Measurements from ENCODE around the gene LMBR1. TPM values are rescaled to one million over a fixed set of nuclear protein-coding genes. Genes with fewer than 3 reads are reported as not detected.
"Not testable (repeated sequence)": the region's sequence is repeated elsewhere in the genome, so short reads cannot be mapped to it uniquely, and the experiment has no call there.

The LMBR1 gene
- total RNA-seq, 1 donor: 39.4 TPM

DNA sequence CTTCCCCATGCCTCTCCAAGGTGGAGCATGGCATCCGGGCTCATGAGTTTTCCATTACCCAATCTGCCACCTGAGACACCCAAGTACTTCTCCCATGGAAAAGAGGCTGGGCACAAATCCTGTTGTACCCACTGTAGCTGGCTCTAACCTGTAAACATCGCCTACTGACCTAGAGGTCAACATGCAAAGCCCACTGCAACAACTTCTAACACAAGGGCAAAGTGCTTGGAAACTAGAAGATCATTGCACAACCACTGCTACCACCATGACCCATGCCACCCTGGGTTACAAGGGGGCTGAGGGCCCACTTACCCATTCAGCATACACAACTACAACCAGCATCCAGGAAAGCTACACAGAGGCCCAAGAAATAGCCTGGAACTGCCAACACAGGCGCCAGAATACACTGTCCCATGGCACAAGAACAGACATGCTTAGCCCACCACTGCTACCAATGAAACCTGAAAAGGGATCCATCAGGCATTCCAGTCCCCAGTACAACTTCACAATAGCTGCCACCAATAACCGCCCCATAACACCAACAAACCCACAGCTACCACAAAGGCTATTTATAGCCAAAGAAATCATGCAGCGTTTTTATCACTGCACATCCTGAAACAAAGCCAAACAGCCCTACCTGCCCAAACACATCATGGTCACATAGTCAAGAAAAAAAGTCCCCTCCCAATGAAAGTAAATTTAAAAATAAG is 189.1 kb downstream of the LMBR1 start:
- Histone ChIP-seq H3K36me3 (ENCODE audit: insufficient read depth, low read length) (no peaks in the 10 kb centered on the region), H3K9me3 (ENCODE audit: low read depth, low read length) (no peaks in the 10 kb centered on the region), H3K27me3 (ENCODE audit: insufficient read depth, low read length) (no peaks in the 10 kb centered on the region), H3K27ac (ENCODE audit: low read depth, low read length) (no peak overlapping the region), H3K4me2 (ENCODE audit: insufficient read depth, low read length) (no peak overlapping the region), H3K4me3 (ENCODE audit: insufficient read depth, low read length) (no peak overlapping the region), H2AFZ (ENCODE audit: low read length) (no peak overlapping the region), H3K4me1 (ENCODE audit: insufficient read depth, low read length) (no peaks in the 10 kb centered on the region), H3K79me2 (ENCODE audit: insufficient read depth, low read length) (no peaks in the 10 kb centered on the region), H4K20me1 (ENCODE audit: insufficient read depth, low read length) (no peaks in the 10 kb centered on the region)
- no peak for DNase-seq (ENCODE audit: insufficient read length, low spot score, missing footprints)
- TF ChIP-seq, protein P1, sequence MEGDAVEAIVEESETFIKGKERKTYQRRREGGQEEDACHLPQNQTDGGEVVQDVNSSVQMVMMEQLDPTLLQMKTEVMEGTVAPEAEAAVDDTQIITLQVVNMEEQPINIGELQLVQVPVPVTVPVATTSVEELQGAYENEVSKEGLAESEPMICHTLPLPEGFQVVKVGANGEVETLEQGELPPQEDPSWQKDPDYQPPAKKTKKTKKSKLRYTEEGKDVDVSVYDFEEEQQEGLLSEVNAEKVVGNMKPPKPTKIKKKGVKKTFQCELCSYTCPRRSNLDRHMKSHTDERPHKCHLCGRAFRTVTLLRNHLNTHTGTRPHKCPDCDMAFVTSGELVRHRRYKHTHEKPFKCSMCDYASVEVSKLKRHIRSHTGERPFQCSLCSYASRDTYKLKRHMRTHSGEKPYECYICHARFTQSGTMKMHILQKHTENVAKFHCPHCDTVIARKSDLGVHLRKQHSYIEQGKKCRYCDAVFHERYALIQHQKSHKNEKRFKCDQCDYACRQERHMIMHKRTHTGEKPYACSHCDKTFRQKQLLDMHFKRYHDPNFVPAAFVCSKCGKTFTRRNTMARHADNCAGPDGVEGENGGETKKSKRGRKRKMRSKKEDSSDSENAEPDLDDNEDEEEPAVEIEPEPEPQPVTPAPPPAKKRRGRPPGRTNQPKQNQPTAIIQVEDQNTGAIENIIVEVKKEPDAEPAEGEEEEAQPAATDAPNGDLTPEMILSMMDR (IDR thresholded peaks at IDR 0.05; ENCODE audit: extremely low read depth, low read depth, low read length): no peak

DNA sequence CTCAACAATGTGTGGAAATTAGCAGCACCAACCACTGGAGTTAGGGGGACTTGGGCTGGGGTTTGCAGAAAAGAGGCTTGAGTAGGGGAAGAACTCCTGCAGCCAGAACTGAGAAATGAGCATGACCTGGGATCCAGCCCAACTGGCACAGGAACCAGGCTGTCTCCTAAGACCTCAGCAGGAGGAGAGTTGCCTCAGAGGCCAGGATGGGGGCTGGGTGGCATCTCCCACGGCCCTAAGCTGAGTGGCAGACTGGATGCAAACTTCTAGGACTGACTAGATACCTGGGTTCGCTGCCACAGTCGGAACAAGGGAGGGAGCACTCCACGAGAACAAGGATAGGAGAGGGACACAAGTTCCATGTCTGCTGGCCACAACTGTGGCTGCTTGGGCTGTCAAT is 189.8 kb downstream of the LMBR1 start:
- Histone ChIP-seq H3K27me3 (ENCODE audit: insufficient read depth, low read length) (no peaks in the 10 kb centered on the region), H2AFZ (ENCODE audit: low read length) (no peak overlapping the region), H4K20me1 (ENCODE audit: insufficient read depth, low read length) (no peaks in the 10 kb centered on the region), H3K36me3 (ENCODE audit: insufficient read depth, low read length) (no peaks in the 10 kb centered on the region), H3K27ac (ENCODE audit: low read depth, low read length) (no peak overlapping the region), H3K4me1 (ENCODE audit: insufficient read depth, low read length) (no peaks in the 10 kb centered on the region), H3K9me3 (ENCODE audit: low read depth, low read length) (no peaks in the 10 kb centered on the region), H3K4me3 (ENCODE audit: insufficient read depth, low read length) (no peak overlapping the region), H3K4me2 (ENCODE audit: insufficient read depth, low read length) (no peak overlapping the region), H3K79me2 (ENCODE audit: insufficient read depth, low read length) (no peaks in the 10 kb centered on the region)
- DNase-seq (ENCODE audit: insufficient read length, low spot score, missing footprints): no peak
- TF ChIP-seq, protein P1 (IDR thresholded peaks at IDR 0.05; ENCODE audit: extremely low read depth, low read depth, low read length): no peak

DNA sequence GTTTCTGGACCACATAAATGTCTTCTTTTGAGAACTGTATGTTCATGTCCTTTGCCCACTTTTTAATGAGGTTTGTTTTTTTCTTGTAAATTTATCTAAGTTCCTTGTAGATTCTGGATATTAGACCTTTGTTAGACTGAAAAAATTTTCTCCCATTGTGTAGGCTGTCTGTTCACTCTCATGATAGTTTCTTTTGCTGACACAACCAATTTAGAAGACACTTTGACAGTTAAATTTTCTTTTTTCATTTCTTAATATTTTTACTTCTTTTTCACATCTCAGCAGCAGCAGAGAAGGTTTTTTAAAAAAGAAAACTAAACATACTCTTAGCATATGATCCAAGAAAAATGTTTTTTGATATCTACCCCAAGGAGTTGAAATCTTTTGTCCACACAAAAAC is 190.6 kb downstream of the LMBR1 start:
- no peak overlapping the region for H2AFZ ChIP-seq (ENCODE audit: low read length)
- no peak for DNase-seq (ENCODE audit: insufficient read length, low spot score, missing footprints)

DNA sequence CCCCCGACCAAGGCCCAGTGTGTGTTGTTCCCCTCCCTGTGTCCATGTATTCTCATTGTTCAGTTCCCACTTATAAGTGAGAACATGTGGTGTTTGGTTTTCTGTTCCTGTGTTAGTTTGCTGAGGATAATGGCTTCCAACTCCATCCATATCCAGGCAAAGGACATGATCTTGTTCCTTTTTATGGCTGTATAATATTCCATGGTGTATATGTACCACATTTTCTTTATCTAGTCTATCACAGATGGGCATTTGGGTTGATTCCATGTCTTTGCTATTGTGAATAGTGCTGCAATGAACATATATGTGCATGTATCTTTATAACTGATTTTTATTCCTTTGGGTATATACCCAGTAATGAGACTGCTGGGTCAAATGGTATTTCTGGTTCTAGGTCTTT is 191.2 kb downstream of the LMBR1 start:
- not testable (repeated sequence) for H3K27me3 ChIP-seq (ENCODE audit: insufficient read depth, low read length); H3K4me1 ChIP-seq (ENCODE audit: insufficient read depth, low read length); H3K4me2 ChIP-seq (ENCODE audit: insufficient read depth, low read length); H2AFZ ChIP-seq (ENCODE audit: low read length); DNase-seq (ENCODE audit: insufficient read length, low spot score, missing footprints); H3K9me3 ChIP-seq (ENCODE audit: low read depth, low read length); H3K36me3 ChIP-seq (ENCODE audit: insufficient read depth, low read length); H4K20me1 ChIP-seq (ENCODE audit: insufficient read depth, low read length); H3K79me2 ChIP-seq (ENCODE audit: insufficient read depth, low read length); H3K27ac ChIP-seq (ENCODE audit: low read depth, low read length); H3K4me3 ChIP-seq (ENCODE audit: insufficient read depth, low read length)

More for the DNA sequence above, 190.6 kb downstream of the LMBR1 start:
- Histone ChIP-seq H3K4me1 (ENCODE audit: insufficient read depth, low read length) (no peaks in the 10 kb centered on the region), H3K36me3 (ENCODE audit: insufficient read depth, low read length) (no peaks in the 10 kb centered on the region), H3K4me3 (ENCODE audit: insufficient read depth, low read length) (no peak overlapping the region), H3K27me3 (ENCODE audit: insufficient read depth, low read length) (no peaks in the 10 kb centered on the region), H3K27ac (ENCODE audit: low read depth, low read length) (no peak overlapping the region), H3K9me3 (ENCODE audit: low read depth, low read length) (no peaks in the 10 kb centered on the region), H3K4me2 (ENCODE audit: insufficient read depth, low read length) (no peak overlapping the region), H3K79me2 (ENCODE audit: insufficient read depth, low read length) (no peaks in the 10 kb centered on the region), H4K20me1 (ENCODE audit: insufficient read depth, low read length) (no peaks in the 10 kb centered on the region)
- TF ChIP-seq, protein P1 (IDR thresholded peaks at IDR 0.05; ENCODE audit: extremely low read depth, low read depth, low read length): no peak

DNA sequence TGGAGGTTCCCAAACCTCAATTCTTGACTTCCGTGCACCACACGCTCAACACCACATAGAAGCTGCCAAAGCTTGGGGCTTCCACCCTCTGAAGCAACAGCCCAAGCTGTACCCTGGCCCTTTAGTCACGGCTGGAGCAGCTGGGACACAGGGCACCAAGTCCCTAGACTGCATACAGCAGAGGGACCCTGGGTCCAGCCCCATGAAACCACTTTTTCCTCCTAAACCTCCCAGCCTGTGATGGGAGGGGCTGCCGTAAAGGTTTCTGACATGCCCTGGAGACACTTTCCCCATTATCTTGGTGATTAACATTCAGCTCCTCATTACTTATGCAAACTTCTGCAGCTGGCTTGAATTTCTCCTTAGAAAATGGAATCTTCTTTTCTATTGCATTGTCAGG is 194.5 kb downstream of the LMBR1 start:
- H3K4me3 ChIP-seq (ENCODE audit: insufficient read depth, low read length); H4K20me1 ChIP-seq (ENCODE audit: insufficient read depth, low read length); H3K79me2 ChIP-seq (ENCODE audit: insufficient read depth, low read length); H3K4me1 ChIP-seq (ENCODE audit: insufficient read depth, low read length); DNase-seq (ENCODE audit: insufficient read length, low spot score, missing footprints); H3K4me2 ChIP-seq (ENCODE audit: insufficient read depth, low read length); H2AFZ ChIP-seq (ENCODE audit: low read length); H3K27me3 ChIP-seq (ENCODE audit: insufficient read depth, low read length); H3K9me3 ChIP-seq (ENCODE audit: low read depth, low read length); H3K36me3 ChIP-seq (ENCODE audit: insufficient read depth, low read length); H3K27ac ChIP-seq (ENCODE audit: low read depth, low read length): not testable (repeated sequence)

DNA sequence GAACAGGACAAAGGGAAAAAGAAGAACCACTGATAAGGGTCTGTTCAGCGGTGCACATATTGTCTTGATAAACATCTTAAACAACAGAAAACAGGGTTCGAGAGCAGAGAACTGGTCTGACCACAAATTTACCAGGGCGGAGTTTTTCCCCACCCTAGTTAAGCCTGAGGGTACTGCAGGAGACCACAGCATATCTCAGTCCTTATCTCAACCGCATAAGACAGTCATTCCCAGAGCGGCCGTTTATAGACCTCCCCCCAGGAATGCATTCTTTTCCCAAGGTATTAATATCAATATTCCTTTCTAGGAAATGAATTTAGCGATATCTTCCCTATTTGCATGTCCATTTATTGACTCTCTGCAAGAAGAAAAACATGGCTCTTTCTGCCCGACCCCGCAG is 195.7 kb downstream of the LMBR1 start:
- not testable (repeated sequence) for H4K20me1 ChIP-seq (ENCODE audit: insufficient read depth, low read length); DNase-seq (ENCODE audit: insufficient read length, low spot score, missing footprints); H3K27me3 ChIP-seq (ENCODE audit: insufficient read depth, low read length); H3K4me2 ChIP-seq (ENCODE audit: insufficient read depth, low read length); H3K27ac ChIP-seq (ENCODE audit: low read depth, low read length); H2AFZ ChIP-seq (ENCODE audit: low read length); H3K4me1 ChIP-seq (ENCODE audit: insufficient read depth, low read length); H3K9me3 ChIP-seq (ENCODE audit: low read depth, low read length); H3K79me2 ChIP-seq (ENCODE audit: insufficient read depth, low read length); H3K36me3 ChIP-seq (ENCODE audit: insufficient read depth, low read length); H3K4me3 ChIP-seq (ENCODE audit: insufficient read depth, low read length)
